ENCODE results near the gene DDX23. TPM values are rescaled to one million over a fixed set of nuclear protein-coding genes. Genes with fewer than 3 reads are reported as not detected.
A peak's percentile ranks its signal among the peaks of the same experiment; 100 is the strongest.
"Not testable (repeated sequence)": the region's sequence is repeated elsewhere in the genome, so short reads cannot be mapped to it uniquely, and the experiment has no call there.

The DDX23 gene
- polyA plus RNA-seq, 3 donors, result 21.4 to 63.8 (median 28.4) TPM

DNA sequence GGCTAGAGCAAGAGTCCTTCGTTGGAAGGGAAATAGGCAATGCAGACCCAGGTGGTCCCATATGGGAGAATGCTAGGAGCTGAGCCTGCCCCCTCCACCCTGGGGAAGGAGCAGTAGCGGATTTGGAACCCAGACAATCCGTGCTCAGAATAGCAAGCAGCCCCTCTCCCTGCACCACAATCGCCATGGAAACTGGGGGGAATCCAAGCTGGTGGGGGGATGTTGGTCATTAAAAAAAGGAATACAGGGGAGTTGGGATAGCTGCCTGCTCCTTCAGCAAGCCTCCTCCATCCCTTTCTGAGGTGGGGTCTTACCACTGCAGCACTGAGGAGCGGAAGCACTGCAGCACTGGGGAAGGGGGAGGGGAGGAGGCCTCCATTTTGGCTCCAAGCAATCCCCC, 10.8 kb upstream of the DDX23 start:
- H3K4me1 ChIP-seq (ENCODE audit: control insufficient read depth in 1 of 2, insufficient read depth in 2 of 2, low read length in 2 of 2), result peaks cover 22 to 23% of the 10 kb centered on the region in 2 donors
- WGBS (ENCODE audit: insufficient coverage), result no CpG with 5 or more reads among the region's 5 CpGs
- peak overlapping the region in 1 of 2 donors; percentile 59 for H3K4me3 Mint-ChIP-seq
- H3K4me3 ChIP-seq (replicated peaks in 1 of 3; ENCODE audit: low read depth in 2 of 3, low read length in 3 of 3), result no peak overlapping the region
- peaks cover 31% of the 10 kb centered on the region for H3K4me1 Mint-ChIP-seq
- no peak overlapping the region for H3K27ac ChIP-seq (ENCODE audit: low read depth in 1 of 2, low read length in 2 of 2)
- no peak overlapping the region for H3K9ac ChIP-seq (ENCODE audit: insufficient read depth, low read length, poor library complexity, severe bottlenecking)
- H3K27me3 Mint-ChIP-seq (ENCODE audit: low read depth in 3 of 3), result peaks cover 25 to 36% (median 29%) of the 10 kb centered on the region in 3 donors
- intact Hi-C loops (cut with micrococcal nuclease), result no loop called here
- no peak overlapping the region for H3K27ac Mint-ChIP-seq
- peaks cover 14 to 24% of the 10 kb centered on the region in 2 donors for H3K27me3 ChIP-seq (ENCODE audit: control insufficient read depth in 2 of 2, insufficient read depth in 2 of 2, low read length in 2 of 2)
- H3K4me2 ChIP-seq (replicated peaks; ENCODE audit: extremely low read depth, low read length, poor library complexity, severe bottlenecking), result no peak overlapping the region
- H3K9me3 Mint-ChIP-seq, result peaks cover 0 to 2% (median 0%) of the 10 kb centered on the region in 7 donors
- H3K36me3 Mint-ChIP-seq, result no peaks in the 10 kb centered on the region
- H3K79me2 ChIP-seq (ENCODE audit: insufficient read depth, low read length), result no peaks in the 10 kb centered on the region
- TF ChIP-seq, protein P1, sequence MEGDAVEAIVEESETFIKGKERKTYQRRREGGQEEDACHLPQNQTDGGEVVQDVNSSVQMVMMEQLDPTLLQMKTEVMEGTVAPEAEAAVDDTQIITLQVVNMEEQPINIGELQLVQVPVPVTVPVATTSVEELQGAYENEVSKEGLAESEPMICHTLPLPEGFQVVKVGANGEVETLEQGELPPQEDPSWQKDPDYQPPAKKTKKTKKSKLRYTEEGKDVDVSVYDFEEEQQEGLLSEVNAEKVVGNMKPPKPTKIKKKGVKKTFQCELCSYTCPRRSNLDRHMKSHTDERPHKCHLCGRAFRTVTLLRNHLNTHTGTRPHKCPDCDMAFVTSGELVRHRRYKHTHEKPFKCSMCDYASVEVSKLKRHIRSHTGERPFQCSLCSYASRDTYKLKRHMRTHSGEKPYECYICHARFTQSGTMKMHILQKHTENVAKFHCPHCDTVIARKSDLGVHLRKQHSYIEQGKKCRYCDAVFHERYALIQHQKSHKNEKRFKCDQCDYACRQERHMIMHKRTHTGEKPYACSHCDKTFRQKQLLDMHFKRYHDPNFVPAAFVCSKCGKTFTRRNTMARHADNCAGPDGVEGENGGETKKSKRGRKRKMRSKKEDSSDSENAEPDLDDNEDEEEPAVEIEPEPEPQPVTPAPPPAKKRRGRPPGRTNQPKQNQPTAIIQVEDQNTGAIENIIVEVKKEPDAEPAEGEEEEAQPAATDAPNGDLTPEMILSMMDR (IDR thresholded peaks at IDR 0.05), result no peak
- no peaks in the 10 kb centered on the region for H3K36me3 ChIP-seq (replicated peaks in 1 of 2; ENCODE audit: control insufficient read depth in 1 of 2, insufficient read depth in 2 of 2, low read length in 2 of 2)
- DNase-seq, result no peak
- no peak overlapping the region for H2AFZ ChIP-seq (ENCODE audit: insufficient read depth, low read depth, low read length, poor library complexity, severe bottlenecking)
- no peaks in the 10 kb centered on the region for H3K9me3 ChIP-seq (replicated peaks in 1 of 2; ENCODE audit: control insufficient read depth in 1 of 2, insufficient read depth in 1 of 2, low read length in 2 of 2)
- H4K20me1 ChIP-seq (ENCODE audit: insufficient read depth, low read length), result no peaks in the 10 kb centered on the region

DNA sequence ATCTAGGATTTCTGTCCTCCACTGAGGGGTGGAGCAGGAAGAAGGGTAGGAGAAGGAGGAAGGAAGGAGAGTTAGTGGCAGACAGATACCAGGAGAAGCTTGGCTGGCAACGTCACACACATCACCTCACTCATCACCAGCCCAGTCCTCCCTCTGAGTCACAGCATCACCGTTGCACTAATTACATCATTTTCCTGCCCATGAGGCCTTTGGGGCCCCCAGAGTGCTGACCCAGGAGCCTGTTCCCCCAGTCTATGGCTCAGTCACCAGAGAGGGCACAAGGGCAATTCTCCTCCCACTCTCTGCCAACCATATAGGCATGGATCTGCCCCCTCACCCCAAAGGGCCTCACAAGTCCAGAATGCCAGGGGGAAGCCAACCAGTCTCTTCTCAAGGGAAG, 9.1 kb upstream of the DDX23 start:
- WGBS (ENCODE audit: insufficient coverage), result 0% methylated on average over 2 of the region's 2 CpGs
- H3K27ac Mint-ChIP-seq, result no peak overlapping the region

DNA sequence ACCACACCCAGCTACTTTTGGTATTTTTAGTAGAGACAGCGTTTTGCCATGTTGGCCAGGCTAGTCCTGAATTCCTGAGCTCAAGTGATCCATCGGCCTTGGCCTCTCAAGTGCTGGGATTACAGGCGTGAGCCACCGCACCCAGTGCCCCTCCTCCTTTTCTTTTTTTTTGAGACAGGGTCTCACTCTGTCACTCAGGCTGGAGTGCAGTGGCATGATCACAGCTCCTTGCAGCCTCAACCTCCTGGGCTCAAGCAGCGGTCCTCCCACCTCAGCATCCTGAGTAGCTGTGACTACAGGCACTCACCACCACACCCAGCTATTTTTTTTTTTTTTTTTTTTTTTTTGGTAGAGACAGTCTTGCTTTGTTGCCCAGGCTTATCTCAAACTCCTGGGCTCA, 8.3 kb upstream of the DDX23 start:
- DNase-seq; H3K79me2 ChIP-seq (ENCODE audit: insufficient read depth, low read length); H3K9me3 Mint-ChIP-seq; H3K9ac ChIP-seq (ENCODE audit: insufficient read depth, low read length, poor library complexity, severe bottlenecking); H3K36me3 Mint-ChIP-seq; H3K4me2 ChIP-seq (replicated peaks; ENCODE audit: extremely low read depth, low read length, poor library complexity, severe bottlenecking); H4K20me1 ChIP-seq (ENCODE audit: insufficient read depth, low read length); H3K27ac ChIP-seq (ENCODE audit: low read depth in 1 of 2, low read length in 2 of 2); H3K4me3 ChIP-seq (replicated peaks in 1 of 3; ENCODE audit: low read depth in 2 of 3, low read length in 3 of 3); intact Hi-C loops (cut with micrococcal nuclease); H2AFZ ChIP-seq (ENCODE audit: insufficient read depth, low read depth, low read length, poor library complexity, severe bottlenecking); H3K9me3 ChIP-seq (replicated peaks in 1 of 2; ENCODE audit: control insufficient read depth in 1 of 2, insufficient read depth in 1 of 2, low read length in 2 of 2); H3K27ac Mint-ChIP-seq; H3K36me3 ChIP-seq (replicated peaks in 1 of 2; ENCODE audit: control insufficient read depth in 1 of 2, insufficient read depth in 2 of 2, low read length in 2 of 2); H3K4me3 Mint-ChIP-seq: not testable (repeated sequence)
- peaks cover 21% of the 10 kb centered on the region for H3K4me1 Mint-ChIP-seq
- whole genome bisulfite sequencing (ENCODE audit: insufficient coverage), result 100% methylated on average over 3 of the region's 5 CpGs
- peaks cover 26 to 34% (median 27%) of the 10 kb centered on the region in 3 donors for H3K27me3 Mint-ChIP-seq (ENCODE audit: low read depth in 3 of 3)
- peaks cover 14 to 23% of the 10 kb centered on the region in 2 donors for H3K27me3 ChIP-seq (ENCODE audit: control insufficient read depth in 2 of 2, insufficient read depth in 2 of 2, low read length in 2 of 2)
- peaks cover 15% of the 10 kb centered on the region in 2 donors for H3K4me1 ChIP-seq (ENCODE audit: control insufficient read depth in 1 of 2, insufficient read depth in 2 of 2, low read length in 2 of 2)

More for the DNA sequence above, 9.1 kb upstream of the DDX23 start:
- Histone ChIP-seq H3K4me3 (replicated peaks in 1 of 3; ENCODE audit: low read depth in 2 of 3, low read length in 3 of 3) (no peak overlapping the region), H4K20me1 (ENCODE audit: insufficient read depth, low read length) (no peaks in the 10 kb centered on the region), H3K4me2 (replicated peaks; ENCODE audit: extremely low read depth, low read length, poor library complexity, severe bottlenecking) (no peak overlapping the region), H3K27me3 (ENCODE audit: control insufficient read depth in 2 of 2, insufficient read depth in 2 of 2, low read length in 2 of 2) (peaks cover 14 to 24% of the 10 kb centered on the region in 2 donors), H2AFZ (ENCODE audit: insufficient read depth, low read depth, low read length, poor library complexity, severe bottlenecking) (no peak overlapping the region), H3K36me3 (replicated peaks in 1 of 2; ENCODE audit: control insufficient read depth in 1 of 2, insufficient read depth in 2 of 2, low read length in 2 of 2) (no peaks in the 10 kb centered on the region), H3K9ac (ENCODE audit: insufficient read depth, low read length, poor library complexity, severe bottlenecking) (peak overlapping the region; percentile 21), H3K4me1 (ENCODE audit: control insufficient read depth in 1 of 2, insufficient read depth in 2 of 2, low read length in 2 of 2) (peaks cover 21 to 22% of the 10 kb centered on the region in 2 donors), H3K9me3 (replicated peaks in 1 of 2; ENCODE audit: control insufficient read depth in 1 of 2, insufficient read depth in 1 of 2, low read length in 2 of 2) (no peaks in the 10 kb centered on the region), H3K79me2 (ENCODE audit: insufficient read depth, low read length) (no peaks in the 10 kb centered on the region), H3K27ac (ENCODE audit: low read depth in 1 of 2, low read length in 2 of 2) (no peak overlapping the region)
- Mint-ChIP-seq H3K36me3 (no peaks in the 10 kb centered on the region), H3K4me3 (no peak overlapping the region), H3K9me3 (peaks cover 0 to 2% (median 0%) of the 10 kb centered on the region in 7 donors), H3K27me3 (ENCODE audit: low read depth in 3 of 3) (peaks cover 28 to 38% (median 28%) of the 10 kb centered on the region in 3 donors), H3K4me1 (peaks cover 29% of the 10 kb centered on the region)
- DNase-seq, result peak in 1 of 3 donors; percentile 27
- intact Hi-C loops (cut with micrococcal nuclease), result no loop called here
- TF ChIP-seq, protein P1 (IDR thresholded peaks at IDR 0.05), result no peak
